Middle frontal gyrus (tissue), 1 donor: ENCODE data around the gene RAB27A.
"Not testable (repeated sequence)": the region's sequence is repeated elsewhere in the genome, so short reads cannot be mapped to it uniquely, and the experiment has no call there.

Experiments
- DNase-seq: peaks from one replicate; pipeline ENCODE4 v3.0.0-alpha.2; 2015; ENCODE audit warnings: low spot score; ENCODE audit errors: extremely low spot score

RAB27A gene

GRCh38 chr15:55282284-55282833 is 7.3 kb downstream of the RAB27A start:
- no peak for DNase-seq

GRCh38 chr15:55281517-55282228 is 7.9 kb downstream of the RAB27A start:
- DNase-seq: no peak

- DNase-seq: not testable (repeated sequence)
These were observed 9.0 kb downstream of the RAB27A start for GRCh38 chr15:55280589-55280988.

- no peak for DNase-seq
These were observed 9.8 kb downstream of the RAB27A start for GRCh38 chr15:55279746-55280351.

- DNase-seq: no peak
These were observed 10.4 kb downstream of the RAB27A start for GRCh38 chr15:55279100-55279745.

GRCh38 chr15:55277715-55278114 is 11.9 kb downstream of the RAB27A start:
- no peak for DNase-seq

GRCh38 chr15:55277116-55277564 is 12.5 kb downstream of the RAB27A start:
- DNase-seq: no peak

GRCh38 chr15:55276324-55276723 is 13.3 kb downstream of the RAB27A start:
- no peak for DNase-seq

GRCh38 chr15:55270291-55270690 is 19.3 kb downstream of the RAB27A start:
- DNase-seq: no peak

- DNase-seq: no peak
These were observed 21.4 kb downstream of the RAB27A start for GRCh38 chr15:55268176-55268695.

GRCh38 chr15:55267401-55268175 is 22.0 kb downstream of the RAB27A start:
- no peak for DNase-seq

- no peak for DNase-seq
These were observed 23.1 kb downstream of the RAB27A start for GRCh38 chr15:55266547-55266946.

- DNase-seq: no peak
These were observed 29.0 kb downstream of the RAB27A start for GRCh38 chr15:55260562-55261131.

- DNase-seq: no peak
These were observed 31.7 kb downstream of the RAB27A start for GRCh38 chr15:55257938-55258337.

GRCh38 chr15:55257012-55257670 is 32.5 kb downstream of the RAB27A start:
- no peak for DNase-seq

- no peak for DNase-seq
These were observed 33.2 kb downstream of the RAB27A start for GRCh38 chr15:55256281-55257011.

GRCh38 chr15:55255714-55256113 is 33.9 kb downstream of the RAB27A start:
- no peak for DNase-seq

- no peak for DNase-seq
These were observed 34.5 kb downstream of the RAB27A start for GRCh38 chr15:55254916-55255679.

- DNase-seq: no peak
These were observed 36.0 kb downstream of the RAB27A start for GRCh38 chr15:55253580-55253979.
